ENCODE data around the gene GH2.

- TF ChIP-seq CTCF (IDR thresholded peaks at IDR 0.05 in 4 of 5, conservative IDR thresholded peaks at IDR 0.05 in 1 of 5) = no peak
- no peak for TF ChIP-seq POLR2A (IDR thresholded peaks at IDR 0.05)
Measured at GRCh38 chr17:63838631-63839171, 43.0 kb downstream of the GH2 start.
